CD8-positive, alpha-beta memory T cell (primary cell): ENCODE results near the gene NDUFS7. TPM values are rescaled to one million over a fixed set of nuclear protein-coding genes. Genes with fewer than 3 reads are reported as not detected.

Source experiments
- CTCF ChIA-PET: fragments of 350-600 bp; sonication (Branson Sonifier 250); formaldehyde crosslinking; loops from one replicate; lab custom pipeline; 2021; ENCODE audit warnings: antibody characterized with exemption; lab: Charles Lee
- POLR2A ChIA-PET: fragments of 350-600 bp; sonication (Branson Sonifier 250); formaldehyde crosslinking; loops from one replicate; lab custom pipeline; 2021; ENCODE audit warnings: antibody characterized with exemption; lab: Charles Lee
- DNase-seq, 5 donors: peaks; one replicate each; pipeline versions ENCODE4 v3.0.0 to v3.0.0-alpha.2; 2020 to 2022; ENCODE audit warnings: mixed read lengths in 1 of 5
- H3K27ac ChIP-seq: one replicate; pipeline ENCODE4 v1.7.0; 2013; ENCODE audit warnings: low read depth, mild to moderate bottlenecking, low read length, moderate library complexity
- H3K27me3 ChIP-seq: 2 replicates; pipeline ENCODE4 v1.7.0; 2013; ENCODE audit warnings: low read length, mild to moderate bottlenecking; ENCODE audit not compliant: insufficient read depth, poor library complexity, severe bottlenecking
- H3K36me3 ChIP-seq: 2 replicates; pipeline ENCODE4 v1.7.0; 2013; ENCODE audit warnings: mild to moderate bottlenecking, low read length, moderate library complexity; ENCODE audit not compliant: insufficient read depth
- H3K4me1 ChIP-seq: 2 replicates; pipeline ENCODE4 v1.7.0; 2013; ENCODE audit warnings: mild to moderate bottlenecking, low read length, moderate library complexity; ENCODE audit not compliant: insufficient read depth
- H3K4me3 ChIP-seq: 2 replicates; pipeline ENCODE4 v1.7.0; 2013; ENCODE audit warnings: mild to moderate bottlenecking, low read length
- H3K9me3 ChIP-seq: 2 replicates; pipeline ENCODE4 v1.7.0; 2013; ENCODE audit warnings: mild to moderate bottlenecking, low read length
- H3K27ac Mint-ChIP-seq, 8 donors: one replicate each; pipeline ENCODE4 v1.8.0; 2020 to 2021; ENCODE audit warnings: mixed read lengths in 8 of 8, mild to moderate bottlenecking in 6 of 8, inconsistent platforms in 3 of 8, moderate library complexity in 3 of 8
- H3K27me3 Mint-ChIP-seq, 2 donors: one replicate each; pipeline ENCODE4 v1.8.0; 2020 to 2021; ENCODE audit warnings: mixed read lengths in 2 of 2, mild to moderate bottlenecking in 1 of 2, moderate library complexity in 1 of 2
- H3K36me3 Mint-ChIP-seq, 3 donors: one replicate each; pipeline ENCODE4 v1.8.0; 2020 to 2021; ENCODE audit warnings: mixed read lengths in 3 of 3, inconsistent platforms in 1 of 3, mild to moderate bottlenecking in 1 of 3
- H3K4me1 Mint-ChIP-seq, 3 donors: one replicate each; pipeline ENCODE4 v1.8.0; 2020 to 2021; ENCODE audit warnings: mixed read lengths in 3 of 3, inconsistent platforms in 1 of 3, mild to moderate bottlenecking in 1 of 3
- H3K4me3 Mint-ChIP-seq, 7 donors: one replicate each; pipeline ENCODE4 v1.8.0; 2020 to 2021; ENCODE audit warnings: mixed read lengths in 7 of 7, mild to moderate bottlenecking in 6 of 7, moderate library complexity in 4 of 7, inconsistent platforms in 2 of 7
- H3K9me3 Mint-ChIP-seq, 5 donors: one replicate each; pipeline ENCODE4 v1.8.0; 2020 to 2022; ENCODE audit warnings: mixed read lengths in 5 of 5, mild to moderate bottlenecking in 3 of 5, moderate library complexity in 2 of 5, inconsistent platforms in 1 of 5
- polyA plus RNA-seq: library from polyadenylated mRNA; unstranded; fragments of 300-500 nt; fragmentation: Illumina TruSeq; gene quantifications from one replicate; pipeline ENCODE4 v1.2.3, GENCODE V29; 2021
- total RNA-seq, 2 experiments: library from RNA; stranded (reverse); gene quantifications; one replicate each; pipeline ENCODE4 v1.2.3, GENCODE V29; 2021

The NDUFS7 gene
- total RNA-seq (100 to 1,000 TPM; 102 to 104 TPM), polyA plus RNA-seq (207 TPM)

GRCh38 chr19:1383312-1384084 is at the start of gene NDUFS7:
Gene NDUFS7, plus strand, starts transcription at chr19:1383907. Its CDS starts 20 bp downstream, at chr19:1383927.
- Mint-ChIP-seq H3K27ac (peak within 1 kb of the TSS; percentile 72 to 100 (median 96)), H3K4me3 (peak within 1 kb of the TSS; percentile 92 to 99 (median 95)), H3K27me3 (peaks cover 4 to 10% of the 10 kb centered on the region in 2 donors), H3K4me1 (peaks cover 15 to 30% (median 15%) of the 10 kb centered on the region in 3 donors), H3K36me3 (peaks cover 0 to 24% (median 2%) of the 10 kb centered on the region in 3 donors), H3K9me3 (peaks cover 0 to 6% (median 4%) of the 10 kb centered on the region in 5 donors)
- Histone ChIP-seq H3K4me3 (peak within 1 kb of the TSS; percentile 79), H3K27me3 (no peaks in the 10 kb centered on the region), H3K9me3 (no peaks in the 10 kb centered on the region), H3K27ac (peak within 1 kb of the TSS; percentile 77), H3K4me1 (peaks cover 7% of the 10 kb centered on the region), H3K36me3 (no peaks in the 10 kb centered on the region)
- ChIA-PET POLR2A (interaction anchor here (0.6 to 1.0 kb wide), 4 partner anchors 19 to 115 kb away, joined by 3 to 10 read pairs (median 4); partner anchors contain the start of gene CIRBP), CTCF (interaction anchor here (0.9 to 1.9 kb wide), 5 partner anchors 11 to 139 kb away, joined by 3 to 10 read pairs (median 4); no protein-coding TSS in a partner anchor)
- DNase-seq: peak; percentile 85 to 95 (median 91)

DNA sequence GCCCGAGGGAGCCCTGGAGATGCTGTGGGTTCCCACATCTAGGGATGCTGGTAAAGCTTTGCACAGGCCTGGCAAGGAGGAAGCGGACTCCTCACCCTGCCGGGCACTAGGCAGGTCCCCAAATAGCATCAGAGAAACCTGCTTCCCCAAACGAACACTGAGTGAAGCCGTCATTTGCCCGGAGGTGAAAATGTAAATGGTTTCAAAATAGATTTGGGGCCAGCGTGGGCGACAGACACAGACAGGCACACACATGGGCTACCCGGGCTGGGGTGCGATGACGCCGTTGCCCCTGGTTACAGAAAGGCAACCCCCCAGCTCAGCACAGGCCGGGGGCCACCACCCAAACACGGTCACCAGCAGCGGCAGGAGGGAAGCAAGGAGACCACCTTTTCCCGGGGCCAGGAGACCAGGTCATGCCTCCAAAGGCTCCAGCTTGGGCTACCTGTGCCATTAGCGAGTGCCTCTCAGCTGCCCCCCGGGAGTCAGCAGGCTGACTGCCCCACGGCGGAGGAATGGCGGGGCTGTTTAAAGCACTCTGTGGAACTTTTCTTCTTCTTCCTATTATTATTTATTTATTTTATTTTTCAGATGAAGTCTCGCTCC is 47.5 kb upstream of the NDUFS7 start:
- Histone ChIP-seq H3K36me3 (no peaks in the 10 kb centered on the region), H3K27ac (no peak overlapping the region), H3K27me3 (no peaks in the 10 kb centered on the region), H3K4me3 (no peak overlapping the region), H3K4me1 (no peaks in the 10 kb centered on the region), H3K9me3 (no peaks in the 10 kb centered on the region)
- no peak for DNase-seq
- Mint-ChIP-seq H3K9me3 (no peaks in the 10 kb centered on the region), H3K27ac (no peak overlapping the region), H3K4me3 (no peak overlapping the region), H3K27me3 (peaks cover 2 to 9% of the 10 kb centered on the region in 2 donors), H3K4me1 (no peaks in the 10 kb centered on the region), H3K36me3 (no peaks in the 10 kb centered on the region)
- POLR2A ChIA-PET: no interaction called here
- CTCF ChIA-PET: interaction anchor here (1.3 kb wide), 1 partner anchor 92 kb away, joined by 3 read pairs; no protein-coding TSS in a partner anchor

DNA sequence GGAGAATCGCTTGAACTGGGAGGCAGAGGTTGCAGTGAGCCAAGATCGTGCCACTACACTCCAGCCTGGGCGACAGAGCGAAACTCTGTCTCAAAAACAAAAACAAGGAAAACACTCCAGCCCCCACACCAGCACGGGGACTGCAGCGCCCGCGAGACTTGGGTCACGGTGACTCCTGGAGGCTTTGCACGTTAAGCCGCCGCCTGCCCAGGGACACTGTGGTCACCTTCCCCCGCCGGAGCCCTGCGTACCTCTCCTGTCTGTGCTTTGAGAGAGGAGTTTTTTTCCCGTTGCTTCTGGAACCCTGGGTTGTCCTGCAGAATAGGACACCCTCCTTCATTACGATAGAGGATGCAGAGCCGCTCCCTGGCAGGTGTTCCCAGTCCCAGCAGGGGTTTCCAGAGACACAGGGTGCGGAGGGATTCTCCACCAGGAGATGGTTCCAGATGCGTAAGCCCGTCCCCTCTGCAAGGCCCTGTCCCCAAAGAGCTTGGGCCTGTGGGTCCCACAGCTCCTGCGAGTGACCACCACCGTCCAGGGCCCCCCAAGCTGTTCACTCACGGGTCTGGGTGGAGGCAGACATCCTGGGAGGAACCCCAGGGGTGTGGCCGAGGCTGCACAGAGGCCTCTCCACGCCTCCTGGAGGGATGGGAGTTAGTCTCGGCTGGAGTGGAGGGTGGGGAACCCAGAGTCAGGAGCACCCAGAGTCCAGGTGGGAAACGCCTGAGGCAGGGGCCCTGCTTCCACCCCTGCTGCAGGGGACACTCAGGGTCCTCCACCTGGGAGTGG is 42.8 kb upstream of the NDUFS7 start:
- Histone ChIP-seq H3K9me3 (no peaks in the 10 kb centered on the region), H3K4me1 (no peaks in the 10 kb centered on the region), H3K27me3 (no peaks in the 10 kb centered on the region), H3K27ac (no peak overlapping the region), H3K4me3 (no peak overlapping the region), H3K36me3 (no peaks in the 10 kb centered on the region)
- Mint-ChIP-seq H3K4me3 (no peak overlapping the region), H3K36me3 (no peaks in the 10 kb centered on the region), H3K27me3 (peaks cover 2 to 9% of the 10 kb centered on the region in 2 donors), H3K4me1 (peaks cover 3 to 5% (median 5%) of the 10 kb centered on the region in 3 donors), H3K27ac (no peak overlapping the region), H3K9me3 (no peaks in the 10 kb centered on the region)
- POLR2A ChIA-PET: interaction anchor here (0.6 kb wide), 1 partner anchor 21 kb away, joined by 5 read pairs; no protein-coding TSS in a partner anchor
- CTCF ChIA-PET: no interaction called here
- no peak for DNase-seq

DNA sequence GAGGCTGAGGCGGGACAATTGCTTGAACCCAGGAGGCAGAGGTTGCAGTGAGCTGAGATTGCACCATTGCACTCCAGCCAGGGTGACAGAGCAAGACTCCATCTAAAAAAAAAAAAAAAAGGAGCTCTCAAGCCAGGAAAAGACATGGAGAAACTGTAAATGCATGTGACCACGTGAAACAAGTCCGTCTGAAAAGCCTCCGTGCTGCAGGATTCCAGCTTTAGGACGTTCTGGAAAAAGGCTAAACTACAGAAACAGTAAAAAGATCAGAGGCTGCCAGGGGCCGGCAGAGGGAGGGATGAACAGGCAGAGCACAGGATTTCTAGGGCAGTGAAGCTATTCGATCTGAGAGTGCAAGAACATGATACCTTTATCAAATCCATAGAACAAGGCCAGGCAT is 40.7 kb upstream of the NDUFS7 start:
- Histone ChIP-seq H3K9me3 (no peaks in the 10 kb centered on the region), H3K27me3 (no peaks in the 10 kb centered on the region), H3K27ac (no peak overlapping the region), H3K4me3 (no peak overlapping the region), H3K4me1 (no peaks in the 10 kb centered on the region), H3K36me3 (no peaks in the 10 kb centered on the region)
- Mint-ChIP-seq H3K36me3 (no peaks in the 10 kb centered on the region), H3K27ac (no peak overlapping the region), H3K27me3 (peaks cover 2 to 5% of the 10 kb centered on the region in 2 donors), H3K4me1 (peaks cover 3 to 5% (median 5%) of the 10 kb centered on the region in 3 donors), H3K4me3 (no peak overlapping the region), H3K9me3 (no peaks in the 10 kb centered on the region)
- POLR2A ChIA-PET: interaction anchor here (0.6 kb wide), 1 partner anchor 45 kb away, joined by 5 read pairs; no protein-coding TSS in a partner anchor
- CTCF ChIA-PET: no interaction called here
- DNase-seq: no peak

DNA sequence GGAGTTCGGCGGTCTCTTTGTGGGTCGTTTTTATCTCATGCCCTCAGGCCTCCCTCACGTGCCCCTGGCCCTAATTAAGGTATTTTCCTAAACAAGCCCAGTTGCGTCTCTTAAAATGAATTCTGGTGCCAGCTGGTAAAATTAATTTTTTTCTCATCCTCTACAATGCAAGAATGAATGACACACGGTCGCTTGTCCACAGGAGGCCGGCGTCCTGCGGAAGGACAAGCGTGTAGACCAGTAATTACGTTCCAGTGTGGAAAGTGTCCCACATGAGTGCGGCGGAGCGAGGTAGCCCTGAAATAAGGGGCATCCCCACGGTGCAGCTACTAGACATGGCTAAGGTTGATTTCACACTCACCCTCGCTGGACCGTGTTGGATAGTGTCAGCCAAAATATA is 34.5 kb upstream of the NDUFS7 start:
- Mint-ChIP-seq H3K36me3 (no peaks in the 10 kb centered on the region), H3K4me1 (peaks cover 3 to 5% (median 5%) of the 10 kb centered on the region in 3 donors), H3K27ac (no peak overlapping the region), H3K9me3 (no peaks in the 10 kb centered on the region), H3K4me3 (no peak overlapping the region), H3K27me3 (peaks cover 0 to 3% of the 10 kb centered on the region in 2 donors)
- no peak overlapping the region for H3K4me3 ChIP-seq
- H3K4me1 ChIP-seq: no peaks in the 10 kb centered on the region
- no peak overlapping the region for H3K27ac ChIP-seq
- DNase-seq: no peak
- no peaks in the 10 kb centered on the region for H3K9me3 ChIP-seq
- ChIA-PET CTCF (interaction anchor here (1.4 kb wide), 1 partner anchor 22 kb away, joined by 5 read pairs; no protein-coding TSS in a partner anchor), POLR2A (no interaction called here)
- H3K36me3 ChIP-seq: no peaks in the 10 kb centered on the region
- no peaks in the 10 kb centered on the region for H3K27me3 ChIP-seq

DNA sequence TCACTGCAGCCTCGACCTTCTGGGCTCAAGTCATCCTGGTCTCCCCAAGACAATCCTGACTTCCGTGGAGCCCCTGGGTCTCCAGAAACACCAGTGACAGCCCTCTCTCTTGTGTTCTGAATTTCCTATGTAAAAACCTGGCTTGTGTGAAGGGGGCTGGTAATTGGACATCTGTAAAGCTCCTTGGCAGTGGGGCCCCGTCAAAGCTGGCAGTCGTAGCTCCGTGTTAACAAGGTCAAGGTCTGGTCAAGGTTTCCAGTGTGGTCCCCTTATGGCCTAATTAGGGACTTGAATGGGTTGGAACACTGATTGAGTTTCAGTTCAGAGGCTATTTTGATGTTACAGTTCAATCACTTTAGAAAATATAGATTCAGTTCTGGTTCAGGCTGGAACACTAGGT is 32.8 kb upstream of the NDUFS7 start:
- H3K9me3 Mint-ChIP-seq: no peaks in the 10 kb centered on the region
- peaks cover 6 to 12% (median 6%) of the 10 kb centered on the region in 3 donors for H3K4me1 Mint-ChIP-seq
- H3K4me3 ChIP-seq: no peak overlapping the region
- peaks cover 0 to 2% (median 0%) of the 10 kb centered on the region in 3 donors for H3K36me3 Mint-ChIP-seq
- H3K4me3 Mint-ChIP-seq: peak overlapping the region in 1 of 7 donors; percentile 82
- H3K4me1 ChIP-seq: peaks cover 7% of the 10 kb centered on the region
- H3K36me3 ChIP-seq: no peaks in the 10 kb centered on the region
- ChIA-PET POLR2A (interaction anchor here (0.7 kb wide), 1 partner anchor 75 kb away, joined by 5 read pairs; no protein-coding TSS in a partner anchor), CTCF (no interaction called here)
- H3K27ac ChIP-seq: no peak overlapping the region
- H3K9me3 ChIP-seq: no peaks in the 10 kb centered on the region
- DNase-seq: no peak
- H3K27me3 Mint-ChIP-seq: peaks cover 0 to 3% of the 10 kb centered on the region in 2 donors
- H3K27me3 ChIP-seq: no peaks in the 10 kb centered on the region
- peak overlapping the region in 1 of 8 donors; percentile 33 for H3K27ac Mint-ChIP-seq

GRCh38 chr19:1351381-1351851 is 32.3 kb upstream of the NDUFS7 start:
- H3K4me3 ChIP-seq: no peak overlapping the region
- no peaks in the 10 kb centered on the region for H3K36me3 ChIP-seq
- Mint-ChIP-seq H3K36me3 (peaks cover 0 to 2% (median 0%) of the 10 kb centered on the region in 3 donors), H3K9me3 (no peaks in the 10 kb centered on the region), H3K4me3 (peak overlapping the region in 2 of 7 donors; percentile 28 to 82), H3K27me3 (peaks cover 0 to 3% of the 10 kb centered on the region in 2 donors), H3K4me1 (peaks cover 11 to 17% (median 12%) of the 10 kb centered on the region in 3 donors), H3K27ac (peak overlapping the region in 2 of 8 donors; percentile 33 to 96)
- no peak overlapping the region for H3K27ac ChIP-seq
- ChIA-PET POLR2A (interaction anchor here (0.7 kb wide), 1 partner anchor 76 kb away, joined by 5 read pairs; no protein-coding TSS in a partner anchor), CTCF (no interaction called here)
- H3K4me1 ChIP-seq: peaks cover 10% of the 10 kb centered on the region
- H3K9me3 ChIP-seq: no peaks in the 10 kb centered on the region
- H3K27me3 ChIP-seq: no peaks in the 10 kb centered on the region
- no peak for DNase-seq
